HG03060 (cell line): ENCODE results near the gene RARRES2.

ENCODE experiments used
- ATAC-seq: cut with Tn5 transposase; IDR thresholded peaks from one replicate; pipeline ENCODE4 v1.9.1; 2021; ENCODE audit warnings: low read depth, moderate number of reproducible peaks; ENCODE audit not compliant: unreplicated experiment

The RARRES2 gene

DNA sequence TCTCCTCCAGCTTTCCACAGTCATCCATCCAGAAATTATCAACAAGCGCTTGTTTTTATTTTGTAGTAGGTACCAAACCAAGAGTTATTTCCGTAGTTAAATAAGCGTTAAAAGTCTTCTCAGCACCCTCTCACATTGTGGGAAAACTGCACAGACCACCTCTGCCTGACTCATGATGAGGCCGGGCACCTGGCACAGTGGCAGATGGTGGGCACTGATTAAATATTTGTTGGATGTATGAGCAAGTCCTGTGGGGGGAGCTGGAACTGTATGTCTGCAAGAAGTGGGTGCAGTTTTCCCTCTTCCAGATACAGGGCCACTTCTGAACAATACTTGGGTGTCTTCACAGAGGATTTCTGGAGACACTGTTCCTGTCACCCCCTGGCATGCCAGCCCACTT is 21.9 kb upstream of the RARRES2 start:
- ATAC-seq = no peak

DNA sequence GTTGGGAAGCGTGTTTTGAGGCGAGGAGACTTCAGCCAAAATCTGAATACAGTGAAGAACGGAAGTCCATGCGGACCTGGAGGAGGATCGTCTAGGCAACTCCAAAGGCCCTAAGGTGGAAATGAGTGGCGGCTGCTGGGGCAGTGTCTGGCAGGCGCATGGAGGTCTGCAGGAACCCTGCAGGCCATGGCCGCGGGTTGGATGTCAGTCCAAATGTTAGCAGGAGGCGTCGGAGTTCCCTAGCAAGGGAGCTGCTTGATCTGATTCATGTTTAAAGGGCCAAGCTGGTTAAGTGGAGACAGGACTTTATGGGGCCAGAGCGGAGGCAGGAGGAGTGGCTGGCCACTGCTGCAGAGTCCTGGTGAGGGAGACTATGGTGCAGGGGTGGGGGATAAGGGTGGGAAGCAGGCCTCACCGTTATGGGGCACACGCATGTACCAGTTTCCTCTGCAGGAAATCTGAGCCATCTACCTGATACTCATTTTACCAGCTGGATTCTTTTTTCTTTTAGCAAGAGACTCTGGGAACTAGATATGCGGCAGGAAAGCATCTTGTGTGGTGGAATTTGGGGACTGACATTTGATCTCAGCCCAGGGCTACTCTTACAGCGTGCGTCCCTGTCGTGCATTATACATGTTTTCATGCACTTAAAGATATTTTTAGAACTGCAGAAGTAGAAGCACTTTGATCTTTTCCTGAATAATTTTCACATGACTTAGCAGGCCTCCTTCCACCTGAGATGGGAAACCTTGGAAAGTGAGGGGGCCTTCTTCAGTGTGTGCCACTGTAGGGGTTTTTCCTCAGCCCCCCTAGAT is 20.6 kb upstream of the RARRES2 start:
- no peak for ATAC-seq

GRCh38 chr7:150361402-150361801 is 20.0 kb upstream of the RARRES2 start:
- ATAC-seq = no peak

DNA sequence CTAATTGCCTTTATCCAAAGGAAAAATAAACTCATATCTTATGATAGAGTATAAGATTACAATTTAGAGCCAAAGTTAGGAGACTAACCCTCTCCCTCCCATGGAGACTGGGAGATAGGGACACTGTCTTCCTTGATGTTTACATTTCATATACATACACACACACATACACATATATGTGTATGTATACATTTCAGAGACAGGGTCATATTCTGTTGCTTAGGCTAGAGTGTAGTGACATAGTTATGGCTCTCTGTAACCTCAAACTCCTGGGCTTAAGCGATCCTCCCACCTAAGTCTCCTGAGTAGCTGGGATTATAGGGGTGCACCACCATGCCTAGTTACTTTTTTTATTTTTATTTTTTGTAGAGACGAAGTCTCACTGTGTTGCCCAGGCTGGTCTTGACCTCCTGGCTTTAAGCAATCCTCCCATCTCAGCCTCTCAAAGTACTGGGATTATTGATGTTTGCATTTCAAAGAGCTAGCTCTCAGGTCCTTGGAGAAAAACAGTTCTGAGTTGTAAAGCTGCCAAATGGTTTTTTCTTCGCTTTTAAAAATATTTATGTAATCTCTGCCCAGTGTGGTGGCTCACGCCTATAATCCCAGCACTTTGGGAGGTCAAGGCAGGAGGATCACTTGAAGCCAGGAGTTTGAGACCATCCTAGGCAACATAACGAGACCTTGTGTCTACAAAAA is 19.1 kb upstream of the RARRES2 start:
- ATAC-seq = no peak

DNA sequence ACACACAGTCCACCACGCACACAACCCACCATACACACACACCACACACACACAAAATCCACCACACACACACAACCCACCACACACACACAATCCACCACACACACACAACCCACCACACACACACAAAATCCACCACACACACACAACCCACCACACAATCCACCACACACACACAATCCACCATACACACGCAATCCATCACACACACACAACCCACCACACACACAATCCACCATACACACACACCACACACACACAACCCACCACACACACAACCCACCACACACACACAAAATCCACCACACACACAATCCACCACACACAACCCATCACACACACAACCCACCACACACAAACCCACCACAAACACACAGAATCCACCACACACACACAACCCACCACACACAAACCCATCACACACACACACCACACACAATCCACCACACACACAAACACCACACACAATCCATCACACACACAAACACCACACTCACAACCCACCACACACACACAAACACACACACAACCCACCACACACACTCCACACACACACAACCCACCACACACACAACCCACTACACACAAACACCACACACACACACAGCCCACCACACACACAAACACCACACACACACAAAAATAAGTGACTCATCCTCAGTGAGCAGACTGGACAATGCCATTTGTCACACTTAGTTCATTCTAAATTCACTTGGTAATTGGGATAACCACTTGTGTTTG is 18.4 kb upstream of the RARRES2 start:
- ATAC-seq = no peak

- ATAC-seq = no peak
Measured at GRCh38 chr7:150358988-150359621, 17.7 kb upstream of the RARRES2 start.

DNA sequence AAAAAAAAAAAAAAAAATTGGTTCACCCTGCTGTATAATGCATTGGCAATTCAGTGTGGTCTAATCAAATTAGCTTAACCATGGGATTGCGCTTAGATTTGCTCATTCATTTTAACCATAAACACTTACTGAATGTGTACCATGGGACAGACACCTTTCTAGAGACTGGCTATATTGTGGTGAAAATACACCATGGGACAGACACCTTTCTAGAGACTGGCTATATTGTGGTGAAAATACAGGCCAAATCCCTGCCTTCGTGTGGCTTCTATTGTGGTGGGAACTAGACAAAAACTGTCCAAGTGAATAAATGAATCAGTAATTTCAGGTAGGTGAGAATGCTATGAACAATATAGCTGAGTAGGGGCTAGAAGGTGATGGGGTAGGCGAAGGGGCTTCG is 17.0 kb upstream of the RARRES2 start:
- no peak for ATAC-seq

DNA sequence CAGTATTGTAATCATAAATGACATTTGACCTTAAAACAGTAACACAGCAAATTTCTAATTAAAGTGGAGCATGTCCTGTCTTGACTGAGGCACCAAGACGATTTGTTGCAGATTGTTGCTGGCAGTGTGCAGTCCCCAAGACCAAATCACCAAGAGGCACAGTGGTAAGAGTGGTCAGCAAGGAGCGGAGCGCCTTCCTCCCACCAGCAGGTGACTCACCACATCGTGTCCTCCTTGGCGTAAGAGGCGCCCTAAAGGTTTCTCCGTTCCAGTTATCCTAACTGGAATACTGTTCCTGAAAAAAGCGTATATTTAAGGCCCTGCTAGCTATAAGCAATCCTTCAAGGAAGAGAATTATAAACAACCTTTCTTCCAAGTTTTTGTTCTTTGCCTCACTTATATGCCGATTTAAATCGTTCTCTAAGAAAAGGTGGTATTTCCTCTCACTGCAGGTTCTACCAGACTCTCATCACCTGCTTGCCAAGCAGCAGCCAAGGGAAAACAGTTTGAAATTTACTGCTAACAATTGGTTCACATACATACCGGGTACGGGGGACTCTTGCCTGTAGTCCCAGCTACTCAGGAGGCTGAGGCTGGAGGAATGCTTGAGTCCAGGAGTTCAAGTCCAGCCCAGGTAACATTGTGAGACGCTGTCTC is 16.5 kb upstream of the RARRES2 start:
- peak; percentile 5 for ATAC-seq

GRCh38 chr7:150357270-150357669 is 15.8 kb upstream of the RARRES2 start:
- ATAC-seq = peak; percentile 44

DNA sequence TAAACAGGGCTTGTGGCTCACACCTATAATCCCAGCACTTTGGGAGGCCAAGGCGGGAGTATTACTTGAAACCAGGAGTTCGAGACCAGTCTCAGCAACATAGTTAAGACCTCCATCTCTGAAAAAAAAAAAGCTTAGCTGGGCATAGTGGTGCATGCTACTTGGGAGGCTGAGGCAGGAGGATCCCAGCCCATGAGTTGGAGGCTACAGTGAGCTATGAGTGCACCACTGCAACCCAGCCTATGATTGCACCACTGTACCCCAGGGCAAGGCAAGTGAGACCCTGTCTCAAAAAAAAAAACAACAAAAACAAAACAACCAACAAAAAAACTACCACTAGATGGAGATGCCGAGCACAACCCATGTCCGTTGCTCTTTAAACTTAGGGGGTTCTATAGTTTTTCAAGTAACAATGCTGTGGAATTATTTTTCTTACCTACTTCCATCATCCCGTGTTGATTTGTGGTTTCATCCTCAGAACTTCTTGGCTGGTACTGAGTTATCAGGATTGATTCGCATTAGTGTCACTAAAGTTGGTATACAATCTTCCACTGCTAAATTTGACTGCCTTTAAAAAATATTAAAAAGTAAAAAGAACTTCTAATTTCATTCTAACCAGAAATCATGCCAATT is 15.0 kb upstream of the RARRES2 start:
- ATAC-seq = no peak

- no peak for ATAC-seq
Measured at GRCh38 chr7:150355666-150356059, 14.2 kb upstream of the RARRES2 start.

DNA sequence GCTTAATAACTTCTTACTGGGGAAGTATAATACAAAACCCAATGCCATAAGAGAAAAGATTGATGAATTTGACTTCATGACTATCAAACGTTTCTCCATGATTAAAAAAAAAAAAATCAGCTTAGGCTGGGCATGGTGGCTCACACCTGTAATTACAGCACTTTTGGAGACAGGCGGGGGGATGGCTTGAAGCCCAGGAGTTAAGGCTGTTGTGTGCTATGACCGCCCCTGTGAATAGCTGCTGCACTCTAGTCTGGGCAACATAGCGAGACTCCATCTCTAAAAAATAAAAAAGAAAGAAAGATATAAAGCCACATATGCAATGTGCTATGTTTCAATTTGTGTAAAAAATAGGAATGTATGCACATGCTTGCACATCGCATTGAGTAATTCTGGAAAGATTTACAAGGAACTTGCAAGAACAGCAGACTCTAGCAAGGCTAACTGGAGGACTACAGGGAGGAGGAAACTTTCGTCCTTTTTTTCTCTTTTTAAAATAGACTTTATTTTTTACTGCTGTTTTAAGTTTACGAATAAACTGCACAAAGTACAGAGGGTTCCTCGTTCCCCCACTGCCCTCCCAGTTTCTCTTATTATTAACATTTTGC is 10.3 kb upstream of the RARRES2 start:
- no peak for ATAC-seq

- ATAC-seq = no peak
Measured at GRCh38 chr7:150346922-150347321, 5.5 kb upstream of the RARRES2 start.

DNA sequence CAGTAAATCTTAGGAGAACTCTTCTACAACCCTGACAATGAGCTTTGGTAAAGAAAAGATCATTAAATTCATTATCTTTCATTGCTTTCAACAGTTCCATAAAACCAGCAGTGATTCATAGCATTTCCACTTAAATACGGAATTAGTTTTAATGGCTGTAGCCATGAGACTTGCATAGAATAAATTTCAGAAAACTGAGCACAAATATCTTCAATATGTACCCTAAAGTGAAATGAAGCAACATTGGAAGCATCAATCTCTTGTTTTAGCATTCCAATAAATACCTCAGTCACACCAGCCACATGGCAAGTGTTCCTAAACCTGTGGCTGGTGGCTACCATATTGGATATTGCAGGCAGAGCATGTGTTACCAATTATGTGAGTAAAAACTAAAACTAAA is 3.6 kb upstream of the RARRES2 start:
- ATAC-seq = no peak

GRCh38 chr7:150344299-150344698 is 2.9 kb upstream of the RARRES2 start:
- ATAC-seq = no peak

- ATAC-seq = no peak
Measured at GRCh38 chr7:150343225-150343624, 1.8 kb upstream of the RARRES2 start.

DNA sequence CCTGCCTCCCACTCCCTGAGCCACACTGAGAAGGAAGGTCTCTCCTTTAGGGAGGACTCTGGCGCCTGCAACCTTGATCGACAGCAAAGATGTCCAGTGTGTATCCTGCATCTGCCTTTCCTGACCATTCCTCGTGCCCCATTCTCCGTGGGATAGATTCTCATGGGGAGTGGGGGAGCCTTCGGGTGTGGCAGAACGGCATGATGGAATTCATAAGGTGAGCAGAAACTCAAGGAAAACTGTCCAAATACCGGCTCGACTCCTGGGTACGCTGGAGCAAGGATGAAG is 636 bp upstream of the RARRES2 start:
- no peak for ATAC-seq

DNA sequence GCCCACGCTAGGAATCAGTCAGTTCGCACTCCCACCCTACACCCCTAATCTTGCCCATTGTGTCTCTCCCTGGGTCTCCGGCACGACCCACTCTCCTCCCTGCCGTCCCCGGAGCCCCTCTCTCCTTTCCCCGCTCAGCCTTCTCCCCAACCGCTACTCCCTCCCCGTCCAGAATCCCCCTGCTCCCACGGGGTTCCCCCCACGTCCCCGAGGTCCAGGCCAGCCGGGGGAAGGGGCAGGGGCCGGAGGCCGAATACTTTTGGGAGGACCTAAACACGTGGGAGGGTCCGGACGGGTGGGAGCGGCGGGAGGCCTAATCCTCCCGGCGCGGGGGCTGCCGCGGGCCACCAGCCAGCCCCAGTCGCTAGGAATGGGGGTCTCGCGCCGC is 560 bp downstream of the RARRES2 start:
- ATAC-seq = no peak

- no peak for ATAC-seq
Measured at GRCh38 chr7:150340024-150340749, 1.2 kb downstream of the RARRES2 start.
